Endometrial microvascular endothelial cells (primary cell): Measurements from ENCODE around the gene BBS12. TPM values are rescaled to one million over a fixed set of nuclear protein-coding genes. Genes with fewer than 3 reads are reported as not detected.
"Not testable (repeated sequence)": the region's sequence is repeated elsewhere in the genome, so short reads cannot be mapped to it uniquely, and the experiment has no call there.

Experiments used
- in situ Hi-C: cut with HindIII; loops from 2 replicates; pipeline ENCODE4 v1.10.0; 2017; ENCODE audit warnings: low sequenced_read_pairs, low pct_unique_long_range_greater_than_20kb; ENCODE audit errors: inconsistent ontology term
- total RNA-seq: library from RNA; depleted of rRNA; stranded (reverse); fragments of >200 nt; gene quantifications from one replicate; pipeline ENCODE4 v1.2.3, GENCODE V29; 2015; ENCODE audit errors: inconsistent ontology term

The BBS12 gene
- total RNA-seq, 1 donor from 2014 or later, result 5.2 TPM

DNA sequence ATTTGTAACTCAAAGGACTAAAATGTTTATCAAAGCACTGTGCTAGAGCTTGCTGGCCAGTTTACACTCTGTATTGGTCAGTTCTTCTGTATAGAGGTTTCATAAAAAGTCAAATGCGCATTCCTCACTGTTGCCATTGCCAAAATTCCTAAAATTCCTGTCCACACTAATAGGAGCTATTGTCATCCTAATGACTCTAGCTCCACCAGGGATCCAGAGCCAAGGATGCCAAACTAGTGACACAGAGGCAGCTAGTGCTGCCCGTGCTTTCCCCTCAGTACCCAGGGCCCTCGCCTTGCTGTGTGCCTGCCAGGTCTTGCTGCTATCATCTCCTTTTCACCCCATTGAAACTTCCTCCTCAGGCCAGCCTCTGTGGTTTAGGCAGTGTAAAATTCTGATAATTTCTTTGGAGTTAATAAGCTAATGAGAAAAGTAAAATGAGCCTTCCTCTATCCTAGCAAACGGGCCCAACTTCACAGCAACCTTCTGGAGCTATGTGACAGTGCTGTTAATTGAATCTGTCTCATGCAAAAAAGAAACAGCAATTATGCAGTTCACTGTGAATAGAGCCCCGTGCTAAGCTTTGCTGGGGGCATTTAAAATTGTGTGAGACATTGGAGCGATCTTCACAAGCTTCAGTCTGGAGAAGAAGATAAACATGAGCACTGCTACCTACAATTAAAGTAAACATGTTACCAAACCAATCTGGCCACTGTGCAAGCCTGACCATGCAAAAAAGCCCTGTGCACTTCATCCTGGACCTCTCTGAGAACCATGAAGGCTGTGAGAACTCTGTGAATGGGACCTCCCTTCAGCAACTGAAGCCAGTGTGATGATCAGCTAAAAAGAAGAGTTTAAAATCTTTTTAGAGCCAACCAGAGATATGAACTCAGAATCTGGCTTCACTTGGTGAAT, 51.1 kb downstream of the BBS12 start:
- in situ Hi-C loops, result no loop called here

DNA sequence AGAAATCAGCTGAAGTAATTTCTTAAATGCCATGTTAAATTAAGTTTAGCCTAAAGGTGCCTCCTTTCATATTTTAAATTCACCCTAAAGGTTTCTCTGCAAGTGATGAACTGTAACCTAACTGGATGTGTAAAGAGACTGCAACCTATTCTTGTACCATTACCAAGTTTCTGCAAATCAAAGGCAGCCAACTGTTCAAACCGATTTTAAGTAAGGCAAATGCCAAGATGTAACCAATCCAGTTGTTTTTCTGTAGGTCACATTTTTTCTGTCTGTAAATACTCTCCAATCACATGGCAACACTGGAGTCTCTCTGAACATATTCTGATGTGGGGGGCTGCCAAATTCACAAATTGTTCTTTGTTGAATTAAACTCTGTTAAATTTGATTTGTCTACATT, 51.8 kb downstream of the BBS12 start:
- in situ Hi-C loops, result no loop called here

DNA sequence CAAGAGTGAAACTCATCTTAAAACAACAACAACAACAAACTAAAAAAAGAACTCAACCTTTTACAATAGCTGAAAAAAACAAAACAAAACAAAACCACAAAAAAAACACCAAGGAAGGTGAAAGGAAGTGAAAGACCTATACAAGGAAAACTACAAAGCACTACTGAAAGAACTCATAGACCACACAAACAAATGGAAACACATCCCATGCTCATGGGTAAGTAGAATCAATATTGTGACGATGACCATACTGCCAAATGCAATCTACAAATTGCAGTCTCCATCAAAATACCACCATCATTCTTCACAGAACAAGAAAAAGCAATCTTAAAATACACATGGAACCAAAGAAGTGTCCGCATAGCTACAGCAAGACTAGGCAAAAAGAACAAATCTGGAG, 52.6 kb downstream of the BBS12 start:
- in situ Hi-C loops, result no loop called here

DNA sequence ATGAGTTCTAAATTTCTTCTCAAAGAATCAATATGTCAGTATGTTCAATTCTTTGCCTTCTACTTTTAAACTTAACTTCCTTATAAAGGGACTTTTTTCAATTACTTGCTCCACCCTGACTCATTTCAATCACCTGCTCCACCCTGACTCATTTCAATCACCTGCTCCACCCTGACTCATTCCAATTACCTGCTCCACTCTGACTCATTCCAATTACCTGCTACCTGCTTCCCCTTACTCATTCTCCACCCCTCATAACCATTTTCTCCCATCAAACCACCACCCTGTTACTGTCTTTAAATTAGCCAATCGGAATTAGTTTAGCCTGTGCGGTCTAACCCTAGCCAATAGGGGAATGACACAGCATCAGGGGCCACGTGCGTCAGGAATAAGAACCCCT, 53.8 kb downstream of the BBS12 start:
- in situ Hi-C loops, result not testable (repeated sequence)

DNA sequence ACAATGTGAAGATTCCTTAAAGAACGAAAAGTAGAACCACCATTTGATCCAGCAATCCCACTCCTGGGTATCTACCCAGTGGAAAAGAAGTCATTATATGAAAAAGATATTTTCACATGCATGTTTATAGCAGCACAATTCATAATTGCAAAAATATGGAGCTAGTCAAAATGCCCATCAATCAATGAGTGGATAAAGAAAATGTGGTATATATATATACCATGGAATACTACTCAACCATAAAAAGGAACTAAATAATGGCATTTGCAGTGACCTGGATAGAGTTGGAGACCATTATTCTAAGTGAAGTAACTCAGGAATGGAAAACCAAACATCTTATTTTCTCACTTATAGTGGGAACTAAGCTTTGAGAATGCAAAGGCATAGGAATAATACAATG, 54.4 kb downstream of the BBS12 start:
- in situ Hi-C loops, result not testable (repeated sequence)

DNA sequence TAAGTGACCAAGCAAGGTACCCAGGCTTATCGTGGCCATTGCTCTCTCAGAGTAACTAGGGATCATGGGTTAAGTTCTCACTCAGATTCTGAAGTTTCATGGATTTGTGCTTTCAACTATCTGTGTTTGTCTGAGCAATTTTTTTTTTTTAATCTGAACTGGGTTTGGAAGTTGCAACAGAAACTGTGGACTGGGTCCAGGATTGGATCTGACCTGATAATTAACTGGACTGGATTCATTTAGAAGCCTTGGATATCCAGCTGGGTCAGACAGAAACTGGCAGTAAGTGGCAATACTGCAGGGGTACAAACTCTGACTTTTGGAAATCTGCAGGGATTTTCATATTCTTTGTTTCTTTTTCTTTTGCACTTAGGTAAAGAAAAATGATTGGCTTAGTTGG, 55.4 kb downstream of the BBS12 start:
- in situ Hi-C loops, result no loop called here

DNA sequence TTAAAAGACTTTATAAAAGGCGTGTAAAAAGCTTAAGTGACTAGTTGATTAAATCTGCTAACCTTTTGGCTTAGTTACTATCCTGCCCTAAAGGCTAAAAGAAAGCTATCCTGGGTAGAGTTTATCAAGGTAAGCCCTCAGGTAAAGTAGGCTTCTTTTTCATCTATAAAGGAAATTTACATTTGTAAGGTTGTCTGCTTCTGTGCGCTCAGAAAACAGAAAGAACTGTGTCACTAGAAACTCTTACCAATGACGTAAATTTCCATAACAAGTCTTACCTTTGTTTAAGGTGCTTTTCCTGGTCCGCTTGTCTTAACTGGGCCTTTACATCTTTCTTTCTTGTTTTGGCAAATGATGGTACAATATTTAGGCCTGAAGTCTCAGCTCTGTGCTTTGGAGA, 56.4 kb downstream of the BBS12 start:
- in situ Hi-C loops, result no loop called here

DNA sequence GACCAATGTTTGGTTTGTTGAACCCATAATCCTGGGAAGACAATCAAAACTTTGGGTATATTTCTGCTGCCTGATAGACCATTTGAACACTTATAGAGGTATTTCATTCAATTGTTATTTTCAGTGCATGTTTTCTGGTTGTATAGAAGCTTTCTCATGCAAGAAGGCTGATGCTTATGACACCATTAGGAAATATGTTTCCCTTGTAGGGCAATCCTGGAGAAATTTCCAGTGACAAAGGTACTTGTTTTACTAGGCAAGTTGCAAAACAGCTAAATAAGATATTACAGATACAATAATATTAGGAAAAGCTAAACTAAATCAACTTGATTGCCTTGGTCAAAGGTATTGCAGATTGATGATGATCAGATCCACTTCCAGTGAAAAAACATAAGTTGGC, 61.3 kb downstream of the BBS12 start:
- in situ Hi-C loops, result no loop called here

Other genes with a start within 250 kb of the BBS12 start
- not detected for gene IL21, start 111.6 kb upstream of the BBS12 start, total RNA-seq
- gene FGF2, start 94.1 kb downstream of the BBS12 start, total RNA-seq, result 13.9 TPM
- gene NUDT6, start 189.9 kb downstream of the BBS12 start, total RNA-seq, result 6.8 TPM